ENCODE data around the gene EPS15.

Gene EPS15

DNA sequence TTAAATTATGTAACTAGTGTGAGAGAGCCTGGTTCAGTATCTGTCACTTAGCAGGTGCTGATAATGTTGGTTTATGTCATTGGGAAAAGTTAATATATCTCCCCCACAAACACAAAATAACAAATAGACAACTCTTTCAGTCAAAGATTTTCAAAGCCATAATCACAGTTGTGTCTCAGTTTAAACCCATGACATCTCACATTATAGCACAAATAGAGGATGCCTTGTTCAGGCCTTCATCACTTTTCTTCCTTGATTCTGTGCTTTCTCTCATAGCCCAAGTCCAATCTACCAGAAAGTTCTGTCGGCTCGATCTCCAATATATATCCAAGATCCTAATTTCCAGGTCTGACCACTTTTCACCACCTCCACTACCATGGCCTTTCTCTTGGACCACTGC lies 6.2 kb upstream of the EPS15 start:
- no peaks in the 10 kb centered on the region for H3K27me3 ChIP-seq (ENCODE audit: insufficient read depth, low read length)

DNA sequence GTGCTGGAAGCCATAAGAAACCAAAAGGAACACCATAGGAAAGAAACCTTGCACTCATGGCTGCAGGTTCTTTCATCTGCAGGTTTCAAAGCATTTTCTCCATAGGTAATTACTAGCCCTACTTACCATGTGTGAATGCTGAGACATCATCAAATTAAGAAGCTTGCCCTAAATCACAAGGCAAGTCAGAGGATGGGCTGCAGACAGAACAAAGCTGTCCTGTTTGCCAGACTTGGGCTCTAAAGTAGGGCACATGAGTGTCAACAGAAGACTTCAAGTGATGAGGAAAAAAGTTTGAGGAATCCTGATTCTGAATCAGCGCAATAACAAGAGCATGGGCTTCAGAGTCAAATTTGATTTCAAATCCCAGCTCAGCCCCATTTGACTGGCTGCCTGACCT lies 5.8 kb upstream of the EPS15 start:
- Histone ChIP-seq H3K27me3 (ENCODE audit: insufficient read depth, low read length) (no peaks in the 10 kb centered on the region), H3K79me2 (ENCODE audit: control insufficient read depth, insufficient read depth, low read length, unreplicated experiment) (no peaks in the 10 kb centered on the region), H3K36me3 (ENCODE audit: insufficient read depth, low read length) (no peaks in the 10 kb centered on the region), H3K4me1 (ENCODE audit: control insufficient read depth, insufficient read depth, low read length, unreplicated experiment) (peaks cover 10% of the 10 kb centered on the region), H3K27ac (ENCODE audit: low read depth, low read length) (no peak overlapping the region), H3K4me3 (ENCODE audit: low read depth, low read length) (no peak overlapping the region), H2AFZ (ENCODE audit: low read length, unreplicated experiment) (no peak overlapping the region)

More for the DNA sequence above, 6.2 kb upstream of the EPS15 start:
- Histone ChIP-seq H3K27ac (ENCODE audit: low read depth, low read length) (no peak overlapping the region), H3K4me3 (ENCODE audit: low read depth, low read length) (no peak overlapping the region), H2AFZ (ENCODE audit: low read length, unreplicated experiment) (no peak overlapping the region), H3K4me1 (ENCODE audit: control insufficient read depth, insufficient read depth, low read length, unreplicated experiment) (peaks cover 6% of the 10 kb centered on the region), H3K36me3 (ENCODE audit: insufficient read depth, low read length) (no peaks in the 10 kb centered on the region), H3K79me2 (ENCODE audit: control insufficient read depth, insufficient read depth, low read length, unreplicated experiment) (no peaks in the 10 kb centered on the region)

DNA sequence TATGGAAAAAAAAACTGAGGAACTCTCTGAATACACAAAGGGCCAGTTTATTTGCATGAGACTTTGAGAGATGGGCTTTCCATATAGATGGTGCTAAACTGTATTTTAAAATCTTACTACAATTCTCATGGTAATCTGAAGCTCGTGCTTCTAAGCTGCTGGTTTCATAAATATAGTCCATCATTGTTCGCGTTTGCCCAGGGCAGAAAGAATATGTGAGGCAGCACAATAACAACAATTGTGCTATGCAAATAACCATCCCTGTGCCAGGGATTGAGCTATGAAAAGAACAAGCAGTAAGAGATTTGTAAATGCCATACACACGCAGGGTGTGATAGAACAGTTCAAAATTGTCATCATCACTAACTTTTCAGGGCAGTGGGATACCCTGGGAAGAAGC lies 4.9 kb upstream of the EPS15 start:
- Histone ChIP-seq H3K4me3 (ENCODE audit: low read depth, low read length) (no peak overlapping the region), H3K27me3 (ENCODE audit: insufficient read depth, low read length) (no peaks in the 10 kb centered on the region), H3K4me1 (ENCODE audit: control insufficient read depth, insufficient read depth, low read length, unreplicated experiment) (peaks cover 11% of the 10 kb centered on the region), H3K36me3 (ENCODE audit: insufficient read depth, low read length) (no peaks in the 10 kb centered on the region), H3K79me2 (ENCODE audit: control insufficient read depth, insufficient read depth, low read length, unreplicated experiment) (no peaks in the 10 kb centered on the region), H3K27ac (ENCODE audit: low read depth, low read length) (no peak overlapping the region), H2AFZ (ENCODE audit: low read length, unreplicated experiment) (no peak overlapping the region)

DNA sequence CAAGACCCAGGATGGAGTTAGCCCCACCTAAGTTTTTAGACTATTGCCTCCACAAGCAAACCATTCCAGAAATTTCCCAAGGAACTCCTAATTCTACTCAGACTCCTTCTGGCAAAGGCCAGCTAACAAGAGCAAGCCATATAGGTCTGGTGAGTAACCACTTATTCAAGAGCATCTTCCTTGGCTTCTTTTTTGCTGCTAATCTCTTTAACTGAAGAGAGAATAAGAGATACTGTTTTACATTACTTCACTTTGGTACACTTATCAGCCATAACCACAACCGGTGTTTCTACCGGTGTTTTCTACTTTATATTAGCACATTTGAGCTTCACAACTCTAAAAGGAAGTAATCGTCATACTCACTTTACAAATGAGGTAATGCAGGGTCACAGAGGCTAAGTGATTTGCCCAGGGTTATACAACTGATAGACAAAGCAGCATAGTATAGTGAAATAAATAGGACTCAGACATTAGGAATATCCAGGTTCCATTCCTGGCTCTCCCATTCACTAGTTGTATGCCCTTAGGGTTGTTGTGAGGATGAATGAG lies 1.7 kb upstream of the EPS15 start:
- Histone ChIP-seq H3K36me3 (ENCODE audit: insufficient read depth, low read length) (no peaks in the 10 kb centered on the region), H3K79me2 (ENCODE audit: control insufficient read depth, insufficient read depth, low read length, unreplicated experiment) (peaks cover 29% of the 10 kb centered on the region), H3K4me1 (ENCODE audit: control insufficient read depth, insufficient read depth, low read length, unreplicated experiment) (peaks cover 16% of the 10 kb centered on the region), H3K27ac (ENCODE audit: low read depth, low read length) (peak overlapping the region; percentile 4; the same call in 1 of the 2 replicates), H3K4me3 (ENCODE audit: low read depth, low read length) (no peak overlapping the region), H3K27me3 (ENCODE audit: insufficient read depth, low read length) (no peaks in the 10 kb centered on the region), H2AFZ (ENCODE audit: low read length, unreplicated experiment) (peak overlapping the region; percentile 33)

DNA sequence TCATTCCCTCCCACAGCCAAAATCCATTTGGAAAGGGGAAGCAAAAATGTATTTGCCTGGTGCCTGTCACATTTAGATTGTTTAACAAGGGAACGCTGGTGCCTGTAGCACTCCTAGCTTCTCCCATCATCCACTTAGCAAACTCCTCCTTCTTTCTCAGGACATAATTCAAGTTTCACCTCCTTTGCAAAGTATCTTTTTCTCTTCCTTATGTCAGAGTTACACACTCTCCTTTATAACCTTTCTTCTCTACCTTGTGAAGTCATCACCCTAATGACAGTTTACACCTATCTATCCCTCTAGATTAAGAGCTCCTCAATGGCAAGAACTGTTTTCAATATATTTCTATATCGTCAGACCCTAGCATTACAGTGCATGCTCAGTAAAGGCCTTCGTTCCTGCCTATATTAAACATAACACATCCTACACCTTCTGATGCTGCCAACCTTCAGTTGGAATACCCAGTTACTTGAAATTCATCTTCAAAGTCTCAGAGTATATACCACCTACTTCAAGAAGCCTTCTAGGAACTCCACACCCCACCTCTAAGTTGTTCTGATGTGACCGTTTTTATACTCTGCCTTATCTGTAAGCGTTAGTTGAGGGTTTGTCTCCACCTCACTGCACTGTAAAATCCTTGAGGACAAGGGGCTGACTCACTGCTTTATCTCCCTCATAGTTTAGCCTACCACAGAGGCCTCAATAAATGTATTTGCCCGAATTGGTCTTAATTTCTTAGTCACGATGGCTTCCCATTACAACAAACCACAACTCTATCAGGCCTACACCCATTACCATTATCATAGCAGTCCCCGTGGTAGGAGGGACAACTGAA lies 1.0 kb upstream of the EPS15 start:
- H3K4me1 ChIP-seq (ENCODE audit: control insufficient read depth, insufficient read depth, low read length, unreplicated experiment), result peaks cover 16% of the 10 kb centered on the region
- peak overlapping the region; percentile 4; the same call in 1 of the 2 replicates for H3K27ac ChIP-seq (ENCODE audit: low read depth, low read length)
- peak overlapping the region; percentile 47 for H2AFZ ChIP-seq (ENCODE audit: low read length, unreplicated experiment)
- H3K27me3 ChIP-seq (ENCODE audit: insufficient read depth, low read length), result no peaks in the 10 kb centered on the region
- H3K4me3 ChIP-seq (ENCODE audit: low read depth, low read length), result peak overlapping the region; percentile 49; the same call in 1 of the 2 replicates
- no peaks in the 10 kb centered on the region for H3K36me3 ChIP-seq (ENCODE audit: insufficient read depth, low read length)
- H3K79me2 ChIP-seq (ENCODE audit: control insufficient read depth, insufficient read depth, low read length, unreplicated experiment), result peaks cover 36% of the 10 kb centered on the region

DNA sequence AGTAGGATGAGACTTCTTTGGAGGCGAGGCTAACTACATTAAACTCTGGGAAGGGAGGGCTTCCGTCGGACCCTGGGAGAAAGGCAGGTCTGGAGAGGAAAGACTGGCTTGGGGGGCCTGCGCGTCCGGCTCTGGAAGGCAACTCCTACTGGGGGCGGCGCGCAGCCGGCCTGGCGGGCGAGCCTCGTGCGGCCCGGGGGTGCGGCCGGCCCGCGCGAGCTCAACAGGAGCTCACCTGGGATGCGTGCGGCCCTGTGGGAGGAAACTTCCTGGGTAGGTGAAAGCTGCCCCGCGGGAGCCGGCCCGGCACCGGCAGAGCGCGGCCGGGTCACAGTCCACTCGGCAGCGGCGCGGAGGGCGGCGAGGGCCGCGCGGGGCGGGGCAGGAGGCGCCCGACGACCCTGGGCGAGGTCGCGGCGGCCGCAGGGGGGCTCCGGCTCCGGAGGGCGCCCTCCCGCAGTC lies 449 bp downstream of the EPS15 start:
- H3K27me3 ChIP-seq (ENCODE audit: insufficient read depth, low read length), result no peaks in the 10 kb centered on the region
- H3K27ac ChIP-seq (ENCODE audit: low read depth, low read length), result peak overlapping the region; percentile 15; the same call in 1 of the 2 replicates
- peak overlapping the region; percentile 5 for H2AFZ ChIP-seq (ENCODE audit: low read length, unreplicated experiment)
- no peaks in the 10 kb centered on the region for H3K36me3 ChIP-seq (ENCODE audit: insufficient read depth, low read length)
- peaks cover 50% of the 10 kb centered on the region for H3K79me2 ChIP-seq (ENCODE audit: control insufficient read depth, insufficient read depth, low read length, unreplicated experiment)
- peak overlapping the region; percentile 86 for H3K4me3 ChIP-seq (ENCODE audit: low read depth, low read length)
- H3K4me1 ChIP-seq (ENCODE audit: control insufficient read depth, insufficient read depth, low read length, unreplicated experiment), result peaks cover 16% of the 10 kb centered on the region

DNA sequence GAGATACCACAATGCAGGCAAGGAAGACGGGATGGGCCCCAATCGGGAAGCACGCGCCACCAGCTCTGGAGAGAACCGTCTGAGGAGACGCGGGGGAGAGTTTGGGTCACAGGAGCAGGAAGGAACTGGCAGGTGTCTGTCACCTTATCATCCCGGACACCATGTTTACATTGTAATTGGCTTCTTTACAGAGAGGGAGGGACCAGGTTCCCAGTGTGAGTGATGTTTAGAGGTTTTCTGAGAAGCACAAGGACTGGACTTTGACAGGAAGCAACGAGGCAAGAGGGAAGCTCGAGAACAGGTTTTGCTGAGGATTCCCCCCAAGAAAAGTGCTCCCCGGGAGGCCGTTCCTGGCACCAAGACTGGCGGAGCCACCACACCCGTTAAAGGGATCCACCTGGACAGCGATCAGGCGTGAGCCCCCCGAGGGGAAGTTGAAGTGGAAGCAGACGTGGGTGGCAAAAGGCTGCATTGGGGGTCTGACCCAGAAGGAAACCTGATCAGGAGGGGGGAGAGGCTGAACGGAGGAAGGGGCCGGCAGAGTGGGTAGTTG lies 957 bp downstream of the EPS15 start:
- H3K36me3 ChIP-seq (ENCODE audit: insufficient read depth, low read length), result no peaks in the 10 kb centered on the region
- no peaks in the 10 kb centered on the region for H3K27me3 ChIP-seq (ENCODE audit: insufficient read depth, low read length)
- peak overlapping the region; percentile 15 for H3K27ac ChIP-seq (ENCODE audit: low read depth, low read length)
- peaks cover 56% of the 10 kb centered on the region for H3K79me2 ChIP-seq (ENCODE audit: control insufficient read depth, insufficient read depth, low read length, unreplicated experiment)
- H2AFZ ChIP-seq (ENCODE audit: low read length, unreplicated experiment), result peak overlapping the region; percentile 5
- peaks cover 17% of the 10 kb centered on the region for H3K4me1 ChIP-seq (ENCODE audit: control insufficient read depth, insufficient read depth, low read length, unreplicated experiment)
- H3K4me3 ChIP-seq (ENCODE audit: low read depth, low read length), result peak overlapping the region; percentile 86

DNA sequence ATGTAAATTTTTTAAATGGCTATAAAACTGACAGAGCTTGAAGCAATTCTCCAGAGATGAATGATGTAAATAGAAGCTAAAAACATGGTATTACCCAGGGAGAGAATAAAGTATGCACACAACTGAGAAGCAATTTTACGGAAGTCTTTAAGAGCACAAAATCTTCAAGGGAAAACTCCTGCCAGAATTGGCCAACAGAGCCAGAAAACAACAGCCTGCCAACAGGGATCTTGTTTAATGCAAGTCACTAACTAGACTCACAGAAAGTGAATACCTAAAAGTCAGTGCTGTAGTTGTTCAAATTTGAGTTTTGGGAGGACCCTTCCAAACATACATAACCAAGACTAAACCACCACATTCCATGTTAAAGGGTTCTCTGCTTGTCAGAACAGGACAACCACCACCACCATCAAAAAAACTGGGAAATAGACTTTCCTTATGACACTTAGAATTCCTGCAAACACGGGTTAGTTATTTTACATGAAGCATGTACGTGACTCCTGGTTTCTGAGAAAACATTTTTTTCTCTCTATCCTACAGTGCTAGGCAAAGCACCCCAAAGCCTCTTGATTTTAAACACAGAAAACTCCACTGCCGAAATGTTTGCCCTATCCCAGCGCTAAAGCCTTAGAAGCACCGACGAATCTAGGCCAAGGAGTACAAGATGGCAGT lies 1.6 kb downstream of the EPS15 start:
- H3K4me1 ChIP-seq (ENCODE audit: control insufficient read depth, insufficient read depth, low read length, unreplicated experiment), result peaks cover 19% of the 10 kb centered on the region
- no peaks in the 10 kb centered on the region for H3K27me3 ChIP-seq (ENCODE audit: insufficient read depth, low read length)
- no peaks in the 10 kb centered on the region for H3K36me3 ChIP-seq (ENCODE audit: insufficient read depth, low read length)
- H3K27ac ChIP-seq (ENCODE audit: low read depth, low read length), result peak overlapping the region; percentile 15
- H3K79me2 ChIP-seq (ENCODE audit: control insufficient read depth, insufficient read depth, low read length, unreplicated experiment), result peaks cover 62% of the 10 kb centered on the region
- H2AFZ ChIP-seq (ENCODE audit: low read length, unreplicated experiment), result peak overlapping the region; percentile 5
- H3K4me3 ChIP-seq (ENCODE audit: low read depth, low read length), result peak overlapping the region; percentile 86

DNA sequence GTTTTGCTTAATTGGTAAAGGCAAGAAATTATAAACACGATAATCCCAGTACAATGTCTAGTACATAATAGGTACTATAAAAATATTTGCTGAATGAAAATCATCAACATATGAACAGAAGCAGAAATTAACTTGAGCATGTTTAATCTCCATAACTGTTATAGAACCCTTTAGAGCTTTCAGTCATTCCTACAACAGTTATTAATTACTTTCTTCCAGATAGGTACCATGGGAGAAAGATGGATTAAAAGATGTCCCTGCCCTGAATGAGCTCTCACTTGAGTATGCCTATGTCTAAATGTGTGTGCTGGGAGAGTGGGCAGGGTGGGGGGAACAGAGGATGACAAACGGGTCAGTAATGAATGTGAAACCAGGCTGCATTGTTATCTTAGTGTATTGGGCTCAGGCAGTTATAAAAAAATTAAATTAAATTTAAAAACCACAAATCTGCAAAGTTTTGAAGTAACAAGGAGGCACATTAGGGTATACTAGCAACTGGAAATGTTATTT lies 2.4 kb downstream of the EPS15 start:
- peaks cover 70% of the 10 kb centered on the region for H3K79me2 ChIP-seq (ENCODE audit: control insufficient read depth, insufficient read depth, low read length, unreplicated experiment)
- H3K27me3 ChIP-seq (ENCODE audit: insufficient read depth, low read length), result no peaks in the 10 kb centered on the region
- H2AFZ ChIP-seq (ENCODE audit: low read length, unreplicated experiment), result peak overlapping the region; percentile 20
- no peaks in the 10 kb centered on the region for H3K36me3 ChIP-seq (ENCODE audit: insufficient read depth, low read length)
- H3K4me3 ChIP-seq (ENCODE audit: low read depth, low read length), result peak overlapping the region; percentile 86
- peaks cover 19% of the 10 kb centered on the region for H3K4me1 ChIP-seq (ENCODE audit: control insufficient read depth, insufficient read depth, low read length, unreplicated experiment)
- H3K27ac ChIP-seq (ENCODE audit: low read depth, low read length), result peak overlapping the region; percentile 15

DNA sequence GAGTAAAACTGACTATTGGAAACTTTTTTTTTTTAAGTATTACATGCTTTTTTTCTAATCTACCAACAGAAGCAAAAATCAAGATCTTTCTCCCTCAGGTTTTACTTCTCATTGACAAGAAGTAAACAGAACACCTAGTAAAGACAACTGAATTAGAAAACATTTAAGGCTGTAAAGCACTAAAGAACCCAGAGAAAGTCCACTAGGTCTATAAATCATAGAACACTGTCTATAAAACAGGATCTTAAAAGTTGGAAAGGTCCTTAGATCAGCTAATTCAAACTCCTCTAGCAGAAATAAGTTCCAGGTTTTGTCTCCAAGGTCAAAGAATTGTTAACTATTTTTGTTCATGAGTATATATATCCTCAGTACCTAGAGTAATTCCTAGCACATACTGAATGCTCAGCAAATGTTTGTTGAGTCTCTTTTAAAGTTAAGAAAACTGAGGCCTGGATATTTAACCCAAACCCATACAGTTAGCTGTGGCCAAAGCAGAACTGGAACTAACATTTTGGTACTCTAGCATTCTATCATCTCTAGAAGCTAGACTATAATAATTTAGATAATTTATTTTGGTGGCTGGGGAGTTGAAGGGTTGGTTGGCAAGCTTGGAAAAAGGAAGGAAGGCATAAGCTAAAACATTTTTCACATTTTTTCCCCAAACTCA lies 3.0 kb downstream of the EPS15 start:
- peaks cover 19% of the 10 kb centered on the region for H3K4me1 ChIP-seq (ENCODE audit: control insufficient read depth, insufficient read depth, low read length, unreplicated experiment)
- no peaks in the 10 kb centered on the region for H3K27me3 ChIP-seq (ENCODE audit: insufficient read depth, low read length)
- peak overlapping the region; percentile 86 for H3K4me3 ChIP-seq (ENCODE audit: low read depth, low read length)
- H3K36me3 ChIP-seq (ENCODE audit: insufficient read depth, low read length), result no peaks in the 10 kb centered on the region
- H2AFZ ChIP-seq (ENCODE audit: low read length, unreplicated experiment), result peak overlapping the region; percentile 20
- H3K27ac ChIP-seq (ENCODE audit: low read depth, low read length), result peak overlapping the region; percentile 15
- H3K79me2 ChIP-seq (ENCODE audit: control insufficient read depth, insufficient read depth, low read length, unreplicated experiment), result peaks cover 73% of the 10 kb centered on the region
